Activated CD4-positive, alpha-beta T cell treated with anti-CD3 and anti-CD28 coated beads for 24 hours (primary cell): Measurements from ENCODE around the gene FOSB.

Source experiments
- DNase-seq, 2 donors: peaks; one replicate each; pipeline ENCODE4 v3.0.0-alpha.2; 2020; ENCODE audit warnings: low read depth in 2 of 2

The FOSB gene

GRCh38 chr19:45442778-45443461, 24.9 kb upstream of the FOSB start:
- DNase-seq: no peak

GRCh38 chr19:45443462-45444317, 24.1 kb upstream of the FOSB start:
- peak in 1 of 2 donors; percentile 44 for DNase-seq

- peak; percentile 39 to 63 for DNase-seq
Measured at GRCh38 chr19:45444318-45445041, 23.3 kb upstream of the FOSB start.

- no peak for DNase-seq
Measured at GRCh38 chr19:45445139-45445538, 22.7 kb upstream of the FOSB start.

- DNase-seq: no peak
Measured at GRCh38 chr19:45446295-45446694, 21.5 kb upstream of the FOSB start.

- no peak for DNase-seq
Measured at GRCh38 chr19:45446944-45447343, 20.9 kb upstream of the FOSB start.

- DNase-seq: no peak
Measured at GRCh38 chr19:45448425-45448756, 19.4 kb upstream of the FOSB start.

- no peak for DNase-seq
Measured at GRCh38 chr19:45448887-45449299, 18.9 kb upstream of the FOSB start.

- no peak for DNase-seq
Measured at GRCh38 chr19:45450012-45450333, 17.8 kb upstream of the FOSB start.

GRCh38 chr19:45451131-45451849, 16.5 kb upstream of the FOSB start:
- no peak for DNase-seq

GRCh38 chr19:45451850-45452387, 15.9 kb upstream of the FOSB start:
- DNase-seq: no peak

GRCh38 chr19:45455707-45456499, 11.9 kb upstream of the FOSB start:
- no peak for DNase-seq

- no peak for DNase-seq
Measured at GRCh38 chr19:45456500-45456815, 11.3 kb upstream of the FOSB start.

- no peak for DNase-seq
Measured at GRCh38 chr19:45457776-45458175, 10.0 kb upstream of the FOSB start.

GRCh38 chr19:45460807-45461347, 6.9 kb upstream of the FOSB start:
- no peak for DNase-seq

- no peak for DNase-seq
Measured at GRCh38 chr19:45462174-45462573, 5.6 kb upstream of the FOSB start.

- no peak for DNase-seq
Measured at GRCh38 chr19:45463241-45463640, 4.6 kb upstream of the FOSB start.

- DNase-seq: no peak
Measured at GRCh38 chr19:45464274-45464673, 3.5 kb upstream of the FOSB start.

GRCh38 chr19:45464852-45465441, 2.8 kb upstream of the FOSB start:
- DNase-seq: no peak

- DNase-seq: no peak
Measured at GRCh38 chr19:45467115-45467455, 711 bp upstream of the FOSB start.
